Measurements from ENCODE around the gene EML4.

- TF ChIP-seq CTCF (IDR thresholded peaks at IDR 0.05), result no peak
- TF ChIP-seq EZH2 (IDR thresholded peaks at IDR 0.05), result no peak
- no peak for TF ChIP-seq EZH2phosphoT487 (IDR thresholded peaks at IDR 0.05)
Observed at GRCh38 chr2:42376758-42377157, 207.6 kb downstream of the EML4 start.

Data from neural progenitor cell (in vitro differentiated cells).